ENCODE measurements around the gene SCUBE3. TPM values are rescaled to one million over a fixed set of nuclear protein-coding genes. Genes with fewer than 3 reads are reported as not detected.

SCUBE3 gene
- total and polyA plus RNA-seq, 2 donors (not counting 1 experiment from before 2014, with no cell fraction given): not detected

GRCh38 chr6:35178012-35178411 lies 35.7 kb upstream of the SCUBE3 start:
- POLR2A ChIA-PET: no interaction called here

GRCh38 chr6:35178932-35179832 lies 34.6 kb upstream of the SCUBE3 start:
- H3K27me3 ChIP-seq (replicated peaks in 1 of 4; ENCODE audit: control extremely low read depth in 1 of 4, control insufficient read depth in 3 of 4, insufficient read depth in 4 of 4, low read length in 3 of 4): peaks cover 0 to 7% (median under 1%) of the 10 kb centered on the region in 4 experiments
- no peaks in the 10 kb centered on the region for H3K79me2 ChIP-seq (ENCODE audit: control insufficient read depth, insufficient read depth, low read length)
- H3K4me1 ChIP-seq (ENCODE audit: control insufficient read depth in 2 of 2, insufficient read depth in 2 of 2, low read length in 2 of 2): no peaks in the 10 kb centered on the region
- H3K4me2 ChIP-seq (replicated peaks; ENCODE audit: low read depth, low read length, poor library complexity, severe bottlenecking): no peak overlapping the region
- TF ChIP-seq EZH2 (IDR thresholded peaks at IDR 0.05; ENCODE audit: borderline replicate concordance, insufficient read depth, low read depth, low read length, poor library complexity, severe bottlenecking): no peak
- TF ChIP-seq, protein P1, sequence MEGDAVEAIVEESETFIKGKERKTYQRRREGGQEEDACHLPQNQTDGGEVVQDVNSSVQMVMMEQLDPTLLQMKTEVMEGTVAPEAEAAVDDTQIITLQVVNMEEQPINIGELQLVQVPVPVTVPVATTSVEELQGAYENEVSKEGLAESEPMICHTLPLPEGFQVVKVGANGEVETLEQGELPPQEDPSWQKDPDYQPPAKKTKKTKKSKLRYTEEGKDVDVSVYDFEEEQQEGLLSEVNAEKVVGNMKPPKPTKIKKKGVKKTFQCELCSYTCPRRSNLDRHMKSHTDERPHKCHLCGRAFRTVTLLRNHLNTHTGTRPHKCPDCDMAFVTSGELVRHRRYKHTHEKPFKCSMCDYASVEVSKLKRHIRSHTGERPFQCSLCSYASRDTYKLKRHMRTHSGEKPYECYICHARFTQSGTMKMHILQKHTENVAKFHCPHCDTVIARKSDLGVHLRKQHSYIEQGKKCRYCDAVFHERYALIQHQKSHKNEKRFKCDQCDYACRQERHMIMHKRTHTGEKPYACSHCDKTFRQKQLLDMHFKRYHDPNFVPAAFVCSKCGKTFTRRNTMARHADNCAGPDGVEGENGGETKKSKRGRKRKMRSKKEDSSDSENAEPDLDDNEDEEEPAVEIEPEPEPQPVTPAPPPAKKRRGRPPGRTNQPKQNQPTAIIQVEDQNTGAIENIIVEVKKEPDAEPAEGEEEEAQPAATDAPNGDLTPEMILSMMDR (IDR thresholded peaks at IDR 0.05): no peak
- H3K9me3 ChIP-seq (ENCODE audit: control extremely low read depth in 1 of 3, control insufficient read depth in 2 of 3, insufficient read depth in 1 of 3, low read length in 2 of 3): no peaks in the 10 kb centered on the region
- H3K27ac ChIP-seq (ENCODE audit: low read length in 2 of 2): no peak overlapping the region
- POLR2A ChIA-PET: no interaction called here
- Mint-ChIP-seq H3K27me3 (peaks cover 22% of the 10 kb centered on the region), H3K4me1 (no peaks in the 10 kb centered on the region), H3K4me3 (no peak overlapping the region), H3K9me3 (ENCODE audit: insufficient read depth) (no peaks in the 10 kb centered on the region), H3K27ac (no peak overlapping the region)
- CTCF ChIA-PET: interaction anchor here (0.6 kb wide), 1 partner anchor 26 kb away, joined by 3 read pairs; no protein-coding TSS in a partner anchor
- no peak overlapping the region for H3K4me3 ChIP-seq (ENCODE audit: control extremely low read depth in 1 of 5, extremely low read depth in 1 of 5, insufficient read depth in 1 of 5, low read depth in 2 of 5, low read length in 4 of 5)
- ATAC-seq (ENCODE audit: low read depth): no peak
- no peak for DNase-seq
- WGBS (ENCODE audit: insufficient coverage): 80% methylated on average over 1 of the region's 5 CpGs
- H2AFZ ChIP-seq (ENCODE audit: insufficient read depth, low read depth, low read length, poor library complexity, severe bottlenecking): no peak overlapping the region
- H4K20me1 ChIP-seq (ENCODE audit: control insufficient read depth, insufficient read depth, low read length, poor library complexity, severe bottlenecking): no peaks in the 10 kb centered on the region
- no peak overlapping the region for H3K9ac ChIP-seq (ENCODE audit: low read length)
- no peaks in the 10 kb centered on the region for H3K36me3 ChIP-seq (replicated peaks in 1 of 2; ENCODE audit: control extremely low read depth in 1 of 2, control insufficient read depth in 1 of 2, extremely low read depth in 1 of 2, insufficient read depth in 2 of 2, low read length in 1 of 2)
- intact Hi-C loops (cut with micrococcal nuclease): no loop called here

More at GRCh38 chr6:35178012-35178411, 35.7 kb upstream of the SCUBE3 start:
- Histone ChIP-seq H3K4me2 (replicated peaks; ENCODE audit: low read depth, low read length, poor library complexity, severe bottlenecking) (no peak overlapping the region), H3K9me3 (ENCODE audit: control extremely low read depth in 1 of 3, control insufficient read depth in 2 of 3, insufficient read depth in 1 of 3, low read length in 2 of 3) (no peaks in the 10 kb centered on the region), H3K27ac (ENCODE audit: low read length in 2 of 2) (no peak overlapping the region), H4K20me1 (ENCODE audit: control insufficient read depth, insufficient read depth, low read length, poor library complexity, severe bottlenecking) (no peaks in the 10 kb centered on the region), H3K4me1 (ENCODE audit: control insufficient read depth in 2 of 2, insufficient read depth in 2 of 2, low read length in 2 of 2) (no peaks in the 10 kb centered on the region), H2AFZ (ENCODE audit: insufficient read depth, low read depth, low read length, poor library complexity, severe bottlenecking) (no peak overlapping the region), H3K36me3 (replicated peaks in 1 of 2; ENCODE audit: control extremely low read depth in 1 of 2, control insufficient read depth in 1 of 2, extremely low read depth in 1 of 2, insufficient read depth in 2 of 2, low read length in 1 of 2) (no peaks in the 10 kb centered on the region), H3K27me3 (replicated peaks in 1 of 4; ENCODE audit: control extremely low read depth in 1 of 4, control insufficient read depth in 3 of 4, insufficient read depth in 4 of 4, low read length in 3 of 4) (peaks cover 0 to 4% (median under 1%) of the 10 kb centered on the region in 4 experiments), H3K4me3 (ENCODE audit: control extremely low read depth in 1 of 5, extremely low read depth in 1 of 5, insufficient read depth in 1 of 5, low read depth in 2 of 5, low read length in 4 of 5) (no peak overlapping the region), H3K9ac (ENCODE audit: low read length) (no peak overlapping the region), H3K79me2 (ENCODE audit: control insufficient read depth, insufficient read depth, low read length) (no peaks in the 10 kb centered on the region)
- ATAC-seq (ENCODE audit: low read depth): no peak
- TF ChIP-seq, protein P1 (IDR thresholded peaks at IDR 0.05): no peak
- no peak for TF ChIP-seq EZH2 (IDR thresholded peaks at IDR 0.05; ENCODE audit: borderline replicate concordance, insufficient read depth, low read depth, low read length, poor library complexity, severe bottlenecking)
- Mint-ChIP-seq H3K4me1 (no peaks in the 10 kb centered on the region), H3K27me3 (peaks cover 21% of the 10 kb centered on the region), H3K4me3 (no peak overlapping the region), H3K9me3 (ENCODE audit: insufficient read depth) (no peaks in the 10 kb centered on the region), H3K27ac (no peak overlapping the region)
- 100% methylated on average over 2 of the region's 2 CpGs for WGBS (ENCODE audit: insufficient coverage)
- no peak for DNase-seq
- intact Hi-C loops (cut with micrococcal nuclease): no loop called here
- CTCF ChIA-PET: no interaction called here

Measured in B cell (primary cell).